ENCODE measurements around the gene SPAG6.
A peak's percentile ranks its signal among the peaks of the same experiment; 100 is the strongest.

The SPAG6 gene

DNA sequence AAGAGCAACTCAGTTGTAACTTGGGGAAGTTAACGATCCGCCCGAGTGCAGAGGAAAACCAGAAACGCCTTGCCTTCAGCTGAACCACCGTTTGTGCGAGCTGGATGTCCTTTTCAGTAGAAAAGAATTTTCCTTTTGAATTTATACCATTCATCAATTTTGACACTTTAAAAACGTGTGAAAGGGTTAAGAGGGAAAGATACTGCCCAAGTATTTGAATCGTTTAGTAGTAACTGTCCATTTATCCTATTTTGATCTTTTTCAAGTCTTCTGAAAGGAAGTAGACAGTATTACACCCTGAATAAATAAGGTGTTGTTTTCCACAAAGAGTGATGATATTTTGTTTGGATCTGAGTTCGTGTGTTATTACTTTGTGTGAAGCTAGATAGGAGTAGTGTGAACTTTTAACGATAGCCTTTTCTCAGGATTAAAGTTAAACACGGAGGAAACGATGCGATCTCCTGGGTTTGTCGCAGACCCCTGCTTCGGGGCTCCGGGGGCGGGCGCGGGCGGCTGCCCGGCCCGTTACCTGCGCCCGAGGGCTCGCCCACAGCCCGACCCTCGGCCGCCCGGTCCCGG is 25.2 kb upstream of the SPAG6 start:
- H3K4me3 ChIP-seq (ENCODE audit: low read depth, low read length) = peak overlapping the region; percentile 54
- TF ChIP-seq MYC (IDR thresholded peaks at IDR 0.05; ENCODE audit: low read depth, low read length) (no peak), MAX (IDR thresholded peaks at IDR 0.05; ENCODE audit: low read depth, low read length) (no peak), CTCF (IDR thresholded peaks at IDR 0.05; ENCODE audit: low read depth, low read length) (no peak), POLR2A (IDR thresholded peaks at IDR 0.05; ENCODE audit: extremely low read depth, insufficient read length) (no peak)
- peak; percentile 44 for DNase-seq (ENCODE audit: low read depth)

GRCh38 chr10:22320591-22321155 is 24.6 kb upstream of the SPAG6 start, which contains the start of gene BMI1:
Gene BMI1, plus strand, starts transcription at chr10:22321099. Its CDS starts 5,351 bp downstream, at chr10:22326450.
- H3K4me3 ChIP-seq (ENCODE audit: low read depth, low read length) = peak within 1 kb of the TSS; percentile 61
- TF ChIP-seq MYC (IDR thresholded peaks at IDR 0.05; ENCODE audit: low read depth, low read length) (no peak), CTCF (IDR thresholded peaks at IDR 0.05; ENCODE audit: low read depth, low read length) (no peak), POLR2A (IDR thresholded peaks at IDR 0.05; ENCODE audit: extremely low read depth, insufficient read length) (no peak), MAX (IDR thresholded peaks at IDR 0.05; ENCODE audit: low read depth, low read length) (0 out of 2 replicates have a peak, but pooled peaks have one; percentile 19)
- DNase-seq (ENCODE audit: low read depth) = peak; percentile 64

DNA sequence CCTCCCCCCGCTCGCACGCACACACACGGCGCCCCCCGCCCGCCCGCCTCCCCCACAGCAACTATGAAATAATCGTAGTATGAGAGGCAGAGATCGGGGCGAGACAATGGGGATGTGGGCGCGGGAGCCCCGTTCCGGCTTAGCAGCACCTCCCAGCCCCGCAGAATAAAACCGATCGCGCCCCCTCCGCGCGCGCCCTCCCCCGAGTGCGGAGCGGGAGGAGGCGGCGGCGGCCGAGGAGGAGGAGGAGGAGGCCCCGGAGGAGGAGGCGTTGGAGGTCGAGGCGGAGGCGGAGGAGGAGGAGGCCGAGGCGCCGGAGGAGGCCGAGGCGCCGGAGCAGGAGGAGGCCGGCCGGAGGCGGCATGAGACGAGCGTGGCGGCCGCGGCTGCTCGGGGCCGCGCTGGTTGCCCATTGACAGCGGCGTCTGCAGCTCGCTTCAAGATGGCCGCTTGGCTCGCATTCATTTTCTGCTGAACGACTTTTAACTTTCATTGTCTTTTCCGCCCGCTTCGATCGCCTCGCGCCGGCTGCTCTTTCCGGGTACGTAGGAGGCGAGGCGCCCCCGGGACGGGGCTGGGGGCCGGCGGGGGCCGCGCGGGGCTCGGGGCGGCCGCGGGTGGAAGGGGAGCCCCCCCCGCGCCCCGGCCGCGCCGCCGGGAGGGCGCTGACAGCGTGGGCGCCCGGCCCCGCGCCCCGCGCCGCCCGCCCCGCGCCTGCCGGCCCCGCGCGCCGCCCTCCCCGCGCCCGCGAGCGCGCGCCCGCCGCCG is 24.0 kb upstream of the SPAG6 start:
- peak overlapping the region; percentile 57 for H3K4me3 ChIP-seq (ENCODE audit: low read depth, low read length)
- DNase-seq (ENCODE audit: low read depth) = peak; percentile 70
- TF ChIP-seq MAX (IDR thresholded peaks at IDR 0.05; ENCODE audit: low read depth, low read length) = no peak
- no peak for TF ChIP-seq CTCF (IDR thresholded peaks at IDR 0.05; ENCODE audit: low read depth, low read length)
- TF ChIP-seq MYC (IDR thresholded peaks at IDR 0.05; ENCODE audit: low read depth, low read length) = no peak
- no peak for TF ChIP-seq POLR2A (IDR thresholded peaks at IDR 0.05; ENCODE audit: extremely low read depth, insufficient read length)

DNA sequence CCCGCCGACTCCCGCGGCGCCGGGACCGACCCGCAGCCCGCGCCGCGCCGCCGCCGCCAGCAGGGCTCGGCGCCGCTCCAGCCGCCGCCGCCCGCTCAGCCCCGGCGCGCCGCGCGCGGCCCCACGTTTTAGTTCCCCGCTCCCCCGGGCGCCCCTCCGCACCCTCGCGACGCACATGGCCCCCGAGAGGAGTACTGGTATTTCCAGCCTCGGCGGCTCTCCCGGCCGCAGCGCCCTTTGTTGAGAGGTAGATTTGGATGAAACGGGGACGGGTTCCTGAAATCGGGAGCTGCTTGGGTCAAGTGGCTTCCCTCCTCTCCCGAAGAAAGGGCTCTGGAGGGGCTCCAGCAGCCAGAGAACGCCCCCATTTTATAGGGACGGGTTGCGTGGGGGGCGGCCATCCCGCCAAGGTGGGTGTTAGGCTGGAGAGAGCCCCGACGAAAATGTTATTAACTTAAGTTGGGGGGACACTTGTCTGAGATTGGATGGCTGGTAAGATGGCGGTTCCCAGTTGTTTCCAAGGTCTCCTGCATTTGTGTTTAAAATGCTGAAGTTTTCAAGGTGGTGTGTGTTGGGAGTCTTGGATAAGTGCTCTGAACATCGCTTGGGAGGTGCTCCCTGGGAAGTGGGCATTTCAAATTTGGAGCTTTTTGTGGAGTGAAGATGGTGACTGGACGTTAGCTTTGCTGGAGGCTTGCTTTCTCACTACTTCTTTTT is 23.2 kb upstream of the SPAG6 start:
- no peak for TF ChIP-seq MYC (IDR thresholded peaks at IDR 0.05; ENCODE audit: low read depth, low read length)
- no peak for TF ChIP-seq POLR2A (IDR thresholded peaks at IDR 0.05; ENCODE audit: extremely low read depth, insufficient read length)
- TF ChIP-seq CTCF (IDR thresholded peaks at IDR 0.05; ENCODE audit: low read depth, low read length) = no peak
- no peak for TF ChIP-seq MAX (IDR thresholded peaks at IDR 0.05; ENCODE audit: low read depth, low read length)
- DNase-seq (ENCODE audit: low read depth) = peak; percentile 30
- H3K4me3 ChIP-seq (ENCODE audit: low read depth, low read length) = peak overlapping the region; percentile 61

GRCh38 chr10:22322641-22323160 is 22.6 kb upstream of the SPAG6 start:
- DNase-seq (ENCODE audit: low read depth) = no peak
- peak overlapping the region; percentile 61 for H3K4me3 ChIP-seq (ENCODE audit: low read depth, low read length)
- TF ChIP-seq MYC (IDR thresholded peaks at IDR 0.05; ENCODE audit: low read depth, low read length) (no peak), CTCF (IDR thresholded peaks at IDR 0.05; ENCODE audit: low read depth, low read length) (no peak)
